SH-SY5Y (cell line): ENCODE measurements around the gene PLET1.

Source experiments
- GATA2 ChIP-seq: IDR thresholded peaks from 2 replicates; pipeline ENCODE4 v1.6.1; 2011; ENCODE audit warnings: mild to moderate bottlenecking, low read depth, low read length
- GATA3 ChIP-seq: IDR thresholded peaks from 2 replicates; pipeline ENCODE4 v1.6.1; 2011; ENCODE audit warnings: low read depth, mild to moderate bottlenecking, low read length, moderate library complexity

- no peak for TF ChIP-seq GATA2
- TF ChIP-seq GATA3 = no peak
These were observed 27.4 kb upstream of the PLET1 start for GRCh38 chr11:112288021-112288420.
